Panc1 (cell line): ENCODE measurements around the gene GPR84. TPM values are rescaled to one million over a fixed set of nuclear protein-coding genes. Genes with fewer than 3 reads are reported as not detected.

ENCODE experiments used
- ATAC-seq: fragments of 200-7000 bp; cut with Tn5 transposase; 2 replicates; pipeline ENCODE4 v1.9.1; 2020; ENCODE audit warnings: mild to moderate bottlenecking, moderate library complexity
- BruUV-seq: library from RNA; stranded (reverse); fragments of 400-500 nt; replicated peaks from 2 replicates; lab custom pipeline; 2021; lab: Mats Ljungman, UMichigan
- CTCF ChIA-PET: fragments of 300-600 bp; sonication (Branson Sonifier 250); formaldehyde crosslinking; loops from one replicate; lab custom pipeline; 2022; ENCODE audit warnings: antibody characterized with exemption; lab: Charles Lee
- POLR2A ChIA-PET: fragments of 300-600 bp; sonication (Branson Sonifier 250); formaldehyde crosslinking; loops from one replicate; lab custom pipeline; 2022; ENCODE audit warnings: antibody characterized with exemption; lab: Charles Lee
- DNase-seq: peaks from one replicate; pipeline ENCODE4 v3.0.0-alpha.2; 2010; ENCODE audit warnings: low read depth, low spot score
- H3K27ac ChIP-seq: 2 replicates; pipeline ENCODE4 v1.5.1; 2011; ENCODE audit warnings: mild to moderate bottlenecking, low read length, inconsistent platforms
- H3K27me3 ChIP-seq: fragments of 200-500 bp; sonication (Bioruptor generic); 2 replicates; pipeline ENCODE4 v1.6.0; 2014; ENCODE audit warnings: low read length, inconsistent platforms; ENCODE audit not compliant: control insufficient read depth, insufficient read depth
- H3K36me3 ChIP-seq: fragments of 200-500 bp; sonication (Bioruptor generic); 2 replicates; pipeline ENCODE4 v1.5.1; 2014; ENCODE audit warnings: inconsistent platforms, mild to moderate bottlenecking, low read length, moderate library complexity; ENCODE audit not compliant: control insufficient read depth, insufficient read depth
- H3K4me1 ChIP-seq: 2 replicates; pipeline ENCODE4 v1.5.1; 2011; ENCODE audit warnings: inconsistent platforms, mild to moderate bottlenecking, low read length, moderate library complexity; ENCODE audit not compliant: control insufficient read depth, insufficient read depth
- H3K4me3 ChIP-seq, 2 experiments: 2 replicates each; pipeline ENCODE4 v1.5.1; 2011 to 2012; ENCODE audit warnings: low read depth in 2 of 2, low read length in 2 of 2, mild to moderate bottlenecking in 2 of 2, inconsistent platforms in 1 of 2, moderate library complexity in 1 of 2
- H3K9me3 ChIP-seq: fragments of 200-500 bp; sonication (Bioruptor generic); 2 replicates; pipeline ENCODE4 v1.5.1; 2014; ENCODE audit warnings: low read depth, mild to moderate bottlenecking, inconsistent platforms, low read length, moderate library complexity; ENCODE audit not compliant: control insufficient read depth, insufficient read depth
- POLR2AphosphoS5 ChIP-seq: IDR thresholded peaks from 2 replicates; pipeline ENCODE4 v1.6.1; 2012; ENCODE audit warnings: mild to moderate bottlenecking, low read depth, low read length, moderate library complexity
- SIN3A ChIP-seq: IDR thresholded peaks from 2 replicates; pipeline ENCODE4 v1.6.1; 2012; ENCODE audit warnings: low read depth, mild to moderate bottlenecking, low read length, moderate library complexity, borderline replicate concordance; ENCODE audit not compliant: insufficient read depth
- TCF7L2 ChIP-seq: IDR thresholded peaks from 2 replicates; pipeline ENCODE4 v1.6.1; 2011; ENCODE audit warnings: mild to moderate bottlenecking, low read depth, low read length, inconsistent platforms
- in situ Hi-C: cut with HindIII; loops from 2 replicates; pipeline ENCODE4 v1.10.0; 2016; ENCODE audit warnings: low sequenced_read_pairs, low pct_unique_long_range_greater_than_20kb
- intact Hi-C: fragments of 100-400 bp; cut with micrococcal nuclease; formaldehyde crosslinking; loops from one replicate; pipeline ENCODE4 v1.10.0; 2022; ENCODE audit not compliant: unreplicated experiment
- total RNA-seq: library from RNA; stranded (reverse); gene quantifications from one replicate; pipeline ENCODE4 v1.2.1, GENCODE V29; 2021; ENCODE audit not compliant: unreplicated experiment
- TF ChIP-seq, protein P1 (sequence below): fragments of 450-650 bp; IDR thresholded peaks from 2 replicates; pipeline ENCODE4 v1.5.1; 2017; ENCODE audit warnings: mild to moderate bottlenecking
- TF ChIP-seq, protein P2 (sequence below), 2 experiments: IDR thresholded peaks; 2 replicates each; pipeline ENCODE4 v1.6.1; 2011 to 2012; ENCODE audit warnings: low read depth in 2 of 2, control low read depth in 1 of 2, low read length in 1 of 2, mild to moderate bottlenecking in 1 of 2, moderate library complexity in 1 of 2; ENCODE audit not compliant: insufficient read depth in 1 of 2

Gene GPR84
- total RNA-seq, 1 experiment from 2014 or later = not detected

DNA sequence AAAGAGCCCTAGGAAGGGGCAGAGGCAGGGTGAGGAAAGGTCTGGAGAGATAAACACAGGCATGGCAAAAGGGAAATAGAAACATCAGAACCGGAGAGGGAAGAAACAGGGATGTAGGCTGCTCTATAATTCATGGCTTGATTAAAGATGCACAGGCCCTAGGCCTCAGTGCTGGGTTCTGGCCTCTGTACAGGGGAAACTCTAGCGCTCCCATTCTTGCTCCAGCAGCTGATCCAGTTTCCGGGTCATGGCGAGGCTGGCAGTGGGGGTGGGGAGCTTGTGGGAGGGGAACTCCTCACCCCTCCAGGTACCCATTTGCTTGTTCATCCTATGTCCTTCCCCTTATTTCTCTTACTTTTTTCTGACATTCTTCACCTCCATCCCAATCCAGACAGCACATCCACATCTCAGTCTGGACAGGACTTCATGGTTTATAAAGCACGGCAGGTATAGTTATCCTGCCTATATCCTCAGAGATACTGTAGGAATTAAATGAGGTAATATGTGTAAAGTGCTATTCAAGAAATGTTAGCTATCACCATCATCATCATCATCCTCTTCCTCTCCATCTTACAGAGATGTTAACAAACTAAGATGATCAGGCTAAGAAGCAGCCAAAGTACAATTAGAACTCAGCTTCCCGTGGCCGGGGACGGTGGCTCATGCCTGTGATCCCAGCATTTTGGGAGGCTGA lies 8.0 kb upstream of the GPR84 start:
- DNase-seq = no peak
- no TSS peak for BruUV-seq

DNA sequence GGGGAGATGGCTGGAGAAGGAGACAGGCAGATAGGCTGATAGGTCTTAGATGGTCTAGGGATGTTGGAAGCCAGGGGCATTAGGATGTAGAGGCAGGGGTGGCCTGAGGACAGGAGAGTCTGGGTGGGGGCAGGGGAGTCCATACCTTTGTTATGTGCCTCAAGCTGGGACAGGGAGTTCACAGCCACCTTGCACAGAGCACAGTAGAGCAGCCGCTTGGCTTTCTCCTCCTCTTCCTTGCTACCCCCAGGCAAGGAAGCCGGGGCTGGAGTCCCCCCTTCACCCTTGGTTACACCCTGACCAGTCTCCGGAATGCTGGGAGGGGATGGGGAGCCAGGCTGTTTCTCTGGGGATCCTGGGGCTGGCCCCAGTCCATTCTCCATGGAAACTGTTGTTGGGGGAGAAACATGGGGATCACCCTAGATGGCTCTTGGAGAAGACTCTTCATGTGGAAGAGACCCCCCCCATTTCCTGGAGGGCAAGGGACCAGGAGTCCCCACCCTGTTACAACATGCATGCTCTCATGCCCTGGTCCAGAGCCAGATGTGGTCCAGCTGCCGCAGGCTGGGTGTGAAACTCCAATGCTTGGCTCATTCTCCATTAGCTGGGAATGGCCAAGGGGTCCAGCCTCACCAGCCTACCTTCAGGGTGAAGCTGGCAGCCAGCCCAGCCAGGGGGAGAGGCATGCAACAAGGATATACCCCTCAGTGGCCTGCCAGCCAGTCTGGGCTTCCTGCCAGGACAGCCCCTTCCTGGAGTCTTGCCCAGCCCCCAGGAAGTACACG lies 7.2 kb upstream of the GPR84 start:
- H3K36me3 ChIP-seq = no peaks in the 10 kb centered on the region
- no peak overlapping the region for H3K27ac ChIP-seq
- ChIA-PET POLR2A (no interaction called here), CTCF (interaction anchor here (0.7 to 2.0 kb wide), 4 partner anchors 8 to 83 kb away, joined by 3 to 26 read pairs (median 4); no protein-coding TSS in a partner anchor)
- no peak for DNase-seq
- intact Hi-C loops = no loop called here
- ATAC-seq = no peak
- TF ChIP-seq SIN3A = no peak
- no peak for TF ChIP-seq POLR2AphosphoS5
- TF ChIP-seq TCF7L2 = no peak
- TF ChIP-seq, protein P1, sequence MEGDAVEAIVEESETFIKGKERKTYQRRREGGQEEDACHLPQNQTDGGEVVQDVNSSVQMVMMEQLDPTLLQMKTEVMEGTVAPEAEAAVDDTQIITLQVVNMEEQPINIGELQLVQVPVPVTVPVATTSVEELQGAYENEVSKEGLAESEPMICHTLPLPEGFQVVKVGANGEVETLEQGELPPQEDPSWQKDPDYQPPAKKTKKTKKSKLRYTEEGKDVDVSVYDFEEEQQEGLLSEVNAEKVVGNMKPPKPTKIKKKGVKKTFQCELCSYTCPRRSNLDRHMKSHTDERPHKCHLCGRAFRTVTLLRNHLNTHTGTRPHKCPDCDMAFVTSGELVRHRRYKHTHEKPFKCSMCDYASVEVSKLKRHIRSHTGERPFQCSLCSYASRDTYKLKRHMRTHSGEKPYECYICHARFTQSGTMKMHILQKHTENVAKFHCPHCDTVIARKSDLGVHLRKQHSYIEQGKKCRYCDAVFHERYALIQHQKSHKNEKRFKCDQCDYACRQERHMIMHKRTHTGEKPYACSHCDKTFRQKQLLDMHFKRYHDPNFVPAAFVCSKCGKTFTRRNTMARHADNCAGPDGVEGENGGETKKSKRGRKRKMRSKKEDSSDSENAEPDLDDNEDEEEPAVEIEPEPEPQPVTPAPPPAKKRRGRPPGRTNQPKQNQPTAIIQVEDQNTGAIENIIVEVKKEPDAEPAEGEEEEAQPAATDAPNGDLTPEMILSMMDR = no peak
- TF ChIP-seq, protein P2, sequence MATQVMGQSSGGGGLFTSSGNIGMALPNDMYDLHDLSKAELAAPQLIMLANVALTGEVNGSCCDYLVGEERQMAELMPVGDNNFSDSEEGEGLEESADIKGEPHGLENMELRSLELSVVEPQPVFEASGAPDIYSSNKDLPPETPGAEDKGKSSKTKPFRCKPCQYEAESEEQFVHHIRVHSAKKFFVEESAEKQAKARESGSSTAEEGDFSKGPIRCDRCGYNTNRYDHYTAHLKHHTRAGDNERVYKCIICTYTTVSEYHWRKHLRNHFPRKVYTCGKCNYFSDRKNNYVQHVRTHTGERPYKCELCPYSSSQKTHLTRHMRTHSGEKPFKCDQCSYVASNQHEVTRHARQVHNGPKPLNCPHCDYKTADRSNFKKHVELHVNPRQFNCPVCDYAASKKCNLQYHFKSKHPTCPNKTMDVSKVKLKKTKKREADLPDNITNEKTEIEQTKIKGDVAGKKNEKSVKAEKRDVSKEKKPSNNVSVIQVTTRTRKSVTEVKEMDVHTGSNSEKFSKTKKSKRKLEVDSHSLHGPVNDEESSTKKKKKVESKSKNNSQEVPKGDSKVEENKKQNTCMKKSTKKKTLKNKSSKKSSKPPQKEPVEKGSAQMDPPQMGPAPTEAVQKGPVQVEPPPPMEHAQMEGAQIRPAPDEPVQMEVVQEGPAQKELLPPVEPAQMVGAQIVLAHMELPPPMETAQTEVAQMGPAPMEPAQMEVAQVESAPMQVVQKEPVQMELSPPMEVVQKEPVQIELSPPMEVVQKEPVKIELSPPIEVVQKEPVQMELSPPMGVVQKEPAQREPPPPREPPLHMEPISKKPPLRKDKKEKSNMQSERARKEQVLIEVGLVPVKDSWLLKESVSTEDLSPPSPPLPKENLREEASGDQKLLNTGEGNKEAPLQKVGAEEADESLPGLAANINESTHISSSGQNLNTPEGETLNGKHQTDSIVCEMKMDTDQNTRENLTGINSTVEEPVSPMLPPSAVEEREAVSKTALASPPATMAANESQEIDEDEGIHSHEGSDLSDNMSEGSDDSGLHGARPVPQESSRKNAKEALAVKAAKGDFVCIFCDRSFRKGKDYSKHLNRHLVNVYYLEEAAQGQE (IDR thresholded peaks at IDR 0.05; ENCODE audit: insufficient read depth in 1 of 2, low read depth in 2 of 2, low read length in 1 of 2) = no peak
- H3K4me3 ChIP-seq = no peak overlapping the region
- H3K4me1 ChIP-seq = no peaks in the 10 kb centered on the region; the same call in 1 of the 2 replicates
- no peaks in the 10 kb centered on the region for H3K27me3 ChIP-seq
- no TSS peak for BruUV-seq
- H3K9me3 ChIP-seq = no peaks in the 10 kb centered on the region
- in situ Hi-C loops = no loop called here

More for the DNA sequence above, 8.0 kb upstream of the GPR84 start:
- POLR2A ChIA-PET = no interaction called here
- Histone ChIP-seq H3K36me3 (no peaks in the 10 kb centered on the region), H3K4me1 (no peaks in the 10 kb centered on the region; the same call in 1 of the 2 replicates), H3K4me3 (no peak overlapping the region), H3K27me3 (no peaks in the 10 kb centered on the region), H3K27ac (no peak overlapping the region), H3K9me3 (no peaks in the 10 kb centered on the region)
- no peak for ATAC-seq
- in situ Hi-C loops = no loop called here
- intact Hi-C loops = no loop called here
- TF ChIP-seq SIN3A (no peak), POLR2AphosphoS5 (no peak), TCF7L2 (no peak)
- TF ChIP-seq, protein P1 = no peak
- TF ChIP-seq, protein P2 (IDR thresholded peaks at IDR 0.05; ENCODE audit: insufficient read depth in 1 of 2, low read depth in 2 of 2, low read length in 1 of 2) = no peak
- CTCF ChIA-PET = interaction anchor here (0.5 to 0.7 kb wide), 2 partner anchors 82 to 122 kb away, joined by 3 to 5 read pairs; no protein-coding TSS in a partner anchor
